ENCODE results near the gene DOCK8.

DNA sequence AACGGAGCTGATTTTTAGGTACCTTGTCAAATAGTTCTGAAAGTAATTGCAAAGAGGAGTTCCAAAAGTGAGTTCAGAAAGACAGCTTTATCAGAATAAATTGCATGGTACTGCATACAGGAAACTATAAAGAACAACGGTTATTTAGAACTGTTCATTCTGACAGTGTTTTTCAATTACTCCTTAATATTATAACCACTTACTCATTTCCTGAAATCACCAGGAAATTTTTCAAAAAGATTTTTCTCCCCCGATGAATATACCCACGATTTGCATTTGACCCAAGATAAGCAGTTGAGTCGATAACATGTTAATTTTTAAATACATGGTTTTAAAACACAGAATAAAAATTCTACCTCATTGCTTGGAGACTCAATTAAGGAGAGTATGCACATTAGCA is 9.4 kb downstream of the DOCK8 start:
- TF ChIP-seq FOXM1 (IDR thresholded peaks at IDR 0.05; ENCODE audit: borderline replicate concordance) (no peak), FOXA1 (IDR thresholded peaks at IDR 0.05) (no peak), HDGF (IDR thresholded peaks at IDR 0.05; ENCODE audit: borderline replicate concordance) (no peak), BHLHE40 (IDR thresholded peaks at IDR 0.05; ENCODE audit: borderline replicate concordance) (no peak), SP1 (IDR thresholded peaks at IDR 0.05) (no peak)
- TF ChIP-seq, protein P1, sequence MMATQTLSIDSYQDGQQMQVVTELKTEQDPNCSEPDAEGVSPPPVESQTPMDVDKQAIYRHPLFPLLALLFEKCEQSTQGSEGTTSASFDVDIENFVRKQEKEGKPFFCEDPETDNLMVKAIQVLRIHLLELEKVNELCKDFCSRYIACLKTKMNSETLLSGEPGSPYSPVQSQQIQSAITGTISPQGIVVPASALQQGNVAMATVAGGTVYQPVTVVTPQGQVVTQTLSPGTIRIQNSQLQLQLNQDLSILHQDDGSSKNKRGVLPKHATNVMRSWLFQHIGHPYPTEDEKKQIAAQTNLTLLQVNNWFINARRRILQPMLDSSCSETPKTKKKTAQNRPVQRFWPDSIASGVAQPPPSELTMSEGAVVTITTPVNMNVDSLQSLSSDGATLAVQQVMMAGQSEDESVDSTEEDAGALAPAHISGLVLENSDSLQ (IDR thresholded peaks at IDR 0.05) = no peak
